IPS-18c (cell line): ENCODE results near the gene ACVRL1.

Source experiments
- H3K4me3 ChIP-seq: 2 replicates; pipeline ENCODE4 v1.7.0; 2013; ENCODE audit warnings: low read depth, mild to moderate bottlenecking, low read length, moderate library complexity; ENCODE audit not compliant: insufficient read depth
- H3K9me3 ChIP-seq: one replicate; pipeline ENCODE4 v1.6.1; 2013; ENCODE audit warnings: mild to moderate bottlenecking, low read length, moderate library complexity; ENCODE audit not compliant: control insufficient read depth, insufficient read depth

Gene ACVRL1

GRCh38 chr12:51944608-51945233 lies 37.4 kb downstream of the ACVRL1 start:
- no peak overlapping the region for H3K4me3 ChIP-seq
- H3K9me3 ChIP-seq = no peaks in the 10 kb centered on the region

GRCh38 chr12:51947246-51947996 lies 40.1 kb downstream of the ACVRL1 start:
- no peak overlapping the region for H3K4me3 ChIP-seq
- no peaks in the 10 kb centered on the region for H3K9me3 ChIP-seq

GRCh38 chr12:51948066-51948465 lies 40.8 kb downstream of the ACVRL1 start:
- Histone ChIP-seq H3K4me3 (no peak overlapping the region), H3K9me3 (no peaks in the 10 kb centered on the region)

- Histone ChIP-seq H3K4me3 (no peak overlapping the region), H3K9me3 (no peaks in the 10 kb centered on the region)
Measured at GRCh38 chr12:51949342-51950030, 42.2 kb downstream of the ACVRL1 start.

- Histone ChIP-seq H3K9me3 (no peaks in the 10 kb centered on the region), H3K4me3 (peak overlapping the region; percentile 38; the same call in 1 of the 2 replicates)
Measured at GRCh38 chr12:51950682-51951198, 43.4 kb downstream of the ACVRL1 start.

- peak within 1 kb of the TSS; percentile 85 for H3K4me3 ChIP-seq
- H3K9me3 ChIP-seq = no peaks in the 10 kb centered on the region
Measured at GRCh38 chr12:51951199-51951842, 44.0 kb downstream of the ACVRL1 start, which contains the start of gene ACVR1B. ACVR1B (plus strand) TSS chr12:51951699; CDS start chr12:51951744, 45 bp downstream.

- Histone ChIP-seq H3K4me3 (peak overlapping the region; percentile 85), H3K9me3 (no peaks in the 10 kb centered on the region)
Measured at GRCh38 chr12:51951843-51952722, 44.8 kb downstream of the ACVRL1 start.

- no peaks in the 10 kb centered on the region for H3K9me3 ChIP-seq
- peak overlapping the region; percentile 85; the same call in 1 of the 2 replicates for H3K4me3 ChIP-seq
Measured at GRCh38 chr12:51953089-51953488, 45.8 kb downstream of the ACVRL1 start.

- no peak overlapping the region for H3K4me3 ChIP-seq
- H3K9me3 ChIP-seq = no peaks in the 10 kb centered on the region
Measured at GRCh38 chr12:51953864-51954263, 46.6 kb downstream of the ACVRL1 start.

GRCh38 chr12:51954561-51955361 lies 47.5 kb downstream of the ACVRL1 start:
- Histone ChIP-seq H3K4me3 (no peak overlapping the region), H3K9me3 (no peaks in the 10 kb centered on the region)

- Histone ChIP-seq H3K9me3 (no peaks in the 10 kb centered on the region), H3K4me3 (no peak overlapping the region)
Measured at GRCh38 chr12:51955702-51956101, 48.4 kb downstream of the ACVRL1 start.

GRCh38 chr12:51958542-51958941 lies 51.2 kb downstream of the ACVRL1 start:
- H3K4me3 ChIP-seq = no peak overlapping the region
- H3K9me3 ChIP-seq = no peaks in the 10 kb centered on the region

GRCh38 chr12:51959211-51959610 lies 51.9 kb downstream of the ACVRL1 start:
- H3K4me3 ChIP-seq = no peak overlapping the region
- no peaks in the 10 kb centered on the region for H3K9me3 ChIP-seq

- Histone ChIP-seq H3K4me3 (no peak overlapping the region), H3K9me3 (no peaks in the 10 kb centered on the region)
Measured at GRCh38 chr12:51959921-51960320, 52.6 kb downstream of the ACVRL1 start.

- H3K9me3 ChIP-seq = no peaks in the 10 kb centered on the region
- no peak overlapping the region for H3K4me3 ChIP-seq
Measured at GRCh38 chr12:51960488-51960887, 53.2 kb downstream of the ACVRL1 start.

- no peak overlapping the region for H3K4me3 ChIP-seq
- no peaks in the 10 kb centered on the region for H3K9me3 ChIP-seq
Measured at GRCh38 chr12:51960890-51961289, 53.6 kb downstream of the ACVRL1 start.
